Adipocyte (in vitro differentiated cells): ENCODE measurements around the gene SLC2A4RG.

ENCODE experiments used
- DNase-seq: peaks from one replicate; pipeline ENCODE4 v3.0.0-alpha.2; 2015; ENCODE audit warnings: low read depth
- H3K27me3 ChIP-seq: replicated peaks from 2 replicates; pipeline ENCODE4 v1.7.0; 2013; ENCODE audit warnings: mild to moderate bottlenecking, low read length, moderate library complexity; ENCODE audit not compliant: control insufficient read depth, insufficient read depth
- H3K36me3 ChIP-seq: 2 replicates; pipeline ENCODE4 v1.7.0; 2013; ENCODE audit warnings: low read length, mild to moderate bottlenecking, moderate library complexity; ENCODE audit not compliant: control insufficient read depth, insufficient read depth, severe bottlenecking
- H3K4me1 ChIP-seq: 2 replicates; pipeline ENCODE4 v1.7.0; 2013; ENCODE audit warnings: mild to moderate bottlenecking, low read length, moderate library complexity; ENCODE audit not compliant: control insufficient read depth, insufficient read depth
- H3K4me3 ChIP-seq: 2 replicates; pipeline ENCODE4 v1.7.0; 2013; ENCODE audit warnings: mild to moderate bottlenecking, low read length, moderate library complexity
- H3K9ac ChIP-seq: 2 replicates; pipeline ENCODE4 v1.7.0; 2013; ENCODE audit warnings: mild to moderate bottlenecking, low read length, moderate library complexity
- H3K9me3 ChIP-seq: 2 replicates; pipeline ENCODE4 v1.7.0; 2013; ENCODE audit warnings: mild to moderate bottlenecking, low read length, moderate library complexity; ENCODE audit not compliant: control insufficient read depth

The SLC2A4RG gene

DNA sequence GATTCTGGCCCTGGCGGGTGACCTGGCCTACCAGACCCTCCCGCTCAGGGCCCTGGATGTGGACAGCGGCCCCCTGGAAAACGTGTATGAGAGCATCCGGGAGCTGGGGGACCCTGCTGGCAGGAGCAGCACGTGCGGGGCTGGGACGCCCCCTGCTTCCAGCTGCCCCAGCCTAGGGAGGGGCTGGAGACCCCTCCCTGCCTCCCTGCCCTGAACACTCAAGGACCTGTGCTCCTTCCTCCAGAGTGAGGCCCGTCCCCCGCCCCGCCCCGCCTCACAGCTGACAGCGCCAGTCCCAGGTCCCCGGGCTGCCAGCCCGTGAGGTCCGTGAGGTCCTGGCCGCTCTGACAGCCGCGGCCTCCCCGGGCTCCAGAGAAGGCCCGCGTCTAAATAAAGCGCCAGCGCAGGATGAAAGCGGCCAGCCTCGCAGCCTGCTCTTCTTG lies 868 bp upstream of the SLC2A4RG start:
- Histone ChIP-seq H3K9ac (peak overlapping the region; percentile 81), H3K9me3 (no peaks in the 10 kb centered on the region), H3K4me1 (peaks cover 18% of the 10 kb centered on the region), H3K4me3 (peak overlapping the region; percentile 74), H3K27me3 (no peaks in the 10 kb centered on the region), H3K36me3 (peaks cover 40% of the 10 kb centered on the region)
- DNase-seq, result peak; percentile 5

DNA sequence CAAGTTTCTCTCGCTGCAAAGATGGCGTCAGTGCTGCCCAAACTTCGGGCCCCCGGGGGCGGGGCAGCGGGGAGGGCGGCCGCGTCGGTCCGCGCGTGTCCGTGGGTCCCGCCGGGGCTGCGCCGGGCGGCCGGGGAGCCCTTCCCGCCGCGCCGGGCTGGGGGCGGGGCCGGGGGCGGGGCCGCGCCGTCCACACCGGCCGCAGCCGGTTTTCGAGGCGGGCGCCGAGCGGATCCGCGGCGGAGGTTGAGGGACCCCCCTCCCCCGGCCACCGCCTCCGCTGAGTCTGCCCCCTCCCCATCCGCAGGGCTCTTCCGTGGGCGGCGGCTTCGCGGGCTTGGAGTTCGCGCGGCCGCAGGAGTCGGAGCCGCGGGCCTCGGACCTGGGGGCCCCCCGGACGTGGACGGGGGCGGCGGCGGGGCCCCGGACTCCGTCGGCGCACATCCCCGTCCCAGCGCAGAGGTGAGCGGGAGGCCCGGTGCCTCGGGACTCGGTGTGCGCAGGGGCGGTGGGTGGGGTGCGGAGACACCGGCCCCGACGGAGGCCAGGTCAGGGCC lies 572 bp downstream of the SLC2A4RG start:
- H3K27me3 ChIP-seq, result no peaks in the 10 kb centered on the region
- H3K4me3 ChIP-seq, result peak overlapping the region; percentile 79
- peaks cover 20% of the 10 kb centered on the region for H3K4me1 ChIP-seq
- H3K9me3 ChIP-seq, result no peaks in the 10 kb centered on the region
- H3K36me3 ChIP-seq, result peaks cover 30% of the 10 kb centered on the region
- peak; percentile 68 for DNase-seq
- H3K9ac ChIP-seq, result peak overlapping the region; percentile 91

DNA sequence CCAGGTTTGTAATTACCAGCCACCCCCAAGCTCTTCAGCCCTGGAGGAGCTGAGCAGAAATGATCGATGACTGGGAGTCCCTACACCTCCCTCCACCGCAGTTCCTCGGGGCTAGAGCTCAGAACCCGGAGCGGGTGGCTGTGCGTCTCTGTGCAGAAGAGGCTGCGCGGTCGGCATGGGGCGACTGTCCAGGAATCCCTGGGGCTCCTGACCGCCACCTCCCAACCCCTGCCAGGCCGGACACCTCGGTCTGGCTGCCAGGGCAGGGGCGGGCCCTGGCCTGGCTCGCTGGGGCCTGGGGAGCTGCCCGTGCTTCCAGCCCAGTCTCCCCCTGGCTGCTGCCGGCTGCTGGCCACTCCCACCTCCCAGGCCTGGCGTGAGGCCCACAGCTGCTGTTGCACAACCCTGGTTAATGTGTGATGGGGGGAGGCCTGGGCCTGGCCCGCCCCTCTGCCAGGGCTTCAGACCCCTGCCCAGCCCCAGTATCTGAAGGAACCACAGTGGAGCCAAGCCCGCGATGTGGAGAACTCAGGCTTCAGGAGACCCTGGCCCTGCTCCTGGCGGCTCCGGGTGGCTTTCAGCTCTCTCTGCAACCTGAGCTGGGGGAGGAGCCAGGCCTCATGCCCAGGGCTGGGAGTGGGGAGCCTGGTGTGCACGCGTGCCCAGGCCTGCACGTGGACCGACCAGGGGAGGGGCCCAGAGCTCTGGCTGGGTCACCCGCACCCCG lies 1.2 kb downstream of the SLC2A4RG start:
- H3K27me3 ChIP-seq, result no peaks in the 10 kb centered on the region
- H3K9ac ChIP-seq, result peak overlapping the region; percentile 91
- peak overlapping the region; percentile 79 for H3K4me3 ChIP-seq
- H3K9me3 ChIP-seq, result no peaks in the 10 kb centered on the region
- peaks cover 24% of the 10 kb centered on the region for H3K4me1 ChIP-seq
- DNase-seq, result peak; percentile 95
- peaks cover 23% of the 10 kb centered on the region for H3K36me3 ChIP-seq

DNA sequence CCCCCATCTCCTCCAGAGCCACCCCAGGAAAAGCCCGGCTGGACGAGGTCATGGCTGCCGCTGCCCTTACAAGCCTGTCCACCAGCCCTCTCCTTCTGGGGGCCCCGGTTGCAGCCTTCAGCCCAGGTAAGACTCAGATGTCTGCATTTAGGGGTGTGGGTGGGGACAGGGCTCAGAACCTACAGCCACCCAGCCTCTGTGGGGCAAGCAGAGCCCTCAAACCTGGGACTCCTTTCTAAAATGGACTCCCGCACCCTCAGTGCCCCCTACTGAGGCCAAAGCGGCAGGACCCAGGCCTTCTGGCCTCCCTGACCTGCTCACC lies 1.7 kb downstream of the SLC2A4RG start:
- Histone ChIP-seq H3K27me3 (no peaks in the 10 kb centered on the region), H3K4me3 (peak overlapping the region; percentile 79), H3K36me3 (peaks cover 21% of the 10 kb centered on the region), H3K4me1 (peaks cover 24% of the 10 kb centered on the region), H3K9me3 (no peaks in the 10 kb centered on the region), H3K9ac (peak overlapping the region; percentile 91)
- DNase-seq, result no peak

DNA sequence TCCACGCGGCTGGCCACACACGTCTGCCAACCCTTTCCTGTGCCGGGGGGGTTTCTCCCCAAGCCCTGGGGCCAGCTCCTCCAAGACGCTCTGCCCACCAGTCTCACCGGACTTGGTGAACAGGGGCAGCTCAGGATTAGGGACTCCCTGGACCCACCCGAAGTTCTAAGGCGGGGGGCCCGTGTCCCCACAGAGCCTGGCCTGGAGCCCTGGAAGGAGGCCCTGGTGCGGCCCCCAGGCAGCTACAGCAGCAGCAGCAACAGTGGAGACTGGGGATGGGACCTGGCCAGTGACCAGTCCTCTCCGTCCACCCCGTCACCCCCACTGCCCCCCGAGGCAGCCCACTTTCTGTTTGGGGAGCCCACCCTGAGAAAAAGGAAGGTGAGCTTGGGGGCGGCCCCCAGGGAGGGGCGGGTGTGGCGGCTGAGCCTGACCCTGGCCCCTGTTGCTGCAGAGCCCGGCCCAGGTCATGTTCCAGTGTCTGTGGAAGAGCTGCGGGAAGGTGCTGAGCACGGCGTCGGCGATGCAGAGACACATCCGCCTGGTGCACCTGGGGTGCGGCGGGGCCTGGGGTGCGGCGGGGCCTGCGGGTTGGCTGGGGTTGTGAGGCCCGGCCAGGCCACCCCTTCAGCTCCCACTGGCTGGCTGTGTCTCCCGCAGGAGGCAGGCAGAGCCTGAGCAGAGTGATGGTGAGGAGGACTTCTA lies 2.3 kb downstream of the SLC2A4RG start:
- peak overlapping the region; percentile 91 for H3K9ac ChIP-seq
- peak overlapping the region; percentile 79 for H3K4me3 ChIP-seq
- H3K4me1 ChIP-seq, result peaks cover 24% of the 10 kb centered on the region
- H3K27me3 ChIP-seq, result no peaks in the 10 kb centered on the region
- H3K9me3 ChIP-seq, result no peaks in the 10 kb centered on the region
- H3K36me3 ChIP-seq, result peaks cover 19% of the 10 kb centered on the region
- DNase-seq, result no peak

DNA sequence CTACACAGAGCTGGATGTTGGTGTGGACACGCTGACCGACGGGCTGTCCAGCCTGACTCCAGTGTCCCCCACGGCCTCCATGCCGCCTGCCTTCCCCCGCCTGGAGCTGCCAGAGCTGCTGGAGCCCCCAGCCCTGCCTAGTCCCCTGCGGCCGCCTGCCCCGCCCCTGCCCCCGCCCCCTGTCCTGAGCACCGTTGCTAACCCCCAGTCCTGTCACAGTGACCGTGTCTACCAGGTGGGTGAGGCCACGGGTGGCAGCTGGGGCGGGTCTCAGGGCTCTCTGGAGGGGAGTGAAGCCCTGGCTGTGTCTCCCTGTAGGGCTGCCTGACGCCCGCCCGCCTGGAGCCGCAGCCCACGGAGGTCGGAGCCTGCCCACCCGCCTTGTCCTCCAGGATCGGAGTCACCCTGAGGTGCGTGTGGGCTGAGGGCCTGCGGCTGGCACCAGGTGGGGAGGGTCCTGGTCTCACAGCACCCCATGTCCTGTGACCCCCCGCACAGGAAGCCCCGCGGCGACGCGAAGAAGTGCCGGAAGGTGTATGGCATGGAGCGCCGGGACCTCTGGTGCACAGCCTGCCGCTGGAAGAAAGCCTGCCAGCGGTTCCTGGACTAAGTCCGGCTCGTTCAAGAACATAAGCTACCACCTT lies 2.9 kb downstream of the SLC2A4RG start:
- Histone ChIP-seq H3K27me3 (no peaks in the 10 kb centered on the region), H3K9ac (no peak overlapping the region), H3K36me3 (peaks cover 18% of the 10 kb centered on the region), H3K4me3 (no peak overlapping the region), H3K4me1 (peaks cover 24% of the 10 kb centered on the region), H3K9me3 (no peaks in the 10 kb centered on the region)
- DNase-seq, result no peak

DNA sequence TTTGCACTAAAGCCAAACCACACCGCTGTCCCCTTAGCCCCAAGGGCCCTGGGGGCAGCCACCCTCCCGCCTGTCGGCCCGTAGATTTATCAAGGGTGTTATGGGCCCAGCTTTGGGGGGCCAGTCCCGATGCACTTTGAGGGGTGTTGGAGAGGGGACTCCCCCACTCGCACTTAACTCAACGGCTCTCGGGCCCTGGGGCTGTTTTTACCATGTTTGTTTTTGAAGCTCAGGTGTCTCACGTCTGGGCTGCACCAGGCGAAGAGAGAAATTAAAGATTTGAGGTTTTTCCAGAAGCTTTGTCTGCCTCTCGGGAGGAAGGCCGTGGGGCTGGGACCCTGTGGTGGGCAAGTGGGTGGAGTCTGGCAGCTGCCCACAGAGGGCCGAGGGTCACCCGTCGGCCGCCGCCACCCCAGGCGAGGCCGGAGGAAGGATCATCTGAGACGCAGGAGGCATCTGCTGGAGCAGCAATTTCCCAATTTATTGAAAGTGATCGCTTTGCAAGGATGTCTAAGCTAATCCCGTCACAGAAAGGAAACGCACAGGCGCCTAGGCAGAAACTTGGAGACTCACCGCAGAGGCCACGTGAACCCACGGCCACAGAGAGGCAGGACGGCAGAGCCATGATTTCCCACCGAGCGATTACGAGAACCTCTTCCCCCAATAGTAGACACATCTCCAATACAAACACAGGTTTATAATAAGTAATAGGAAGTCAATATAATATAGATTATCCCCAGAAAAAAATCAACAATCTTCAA lies 3.8 kb downstream of the SLC2A4RG start:
- Histone ChIP-seq H3K9ac (peak overlapping the region; percentile 71), H3K27me3 (no peaks in the 10 kb centered on the region), H3K36me3 (peaks cover 18% of the 10 kb centered on the region), H3K4me1 (peaks cover 20% of the 10 kb centered on the region), H3K9me3 (no peaks in the 10 kb centered on the region), H3K4me3 (peak overlapping the region; percentile 73)
- DNase-seq, result no peak

DNA sequence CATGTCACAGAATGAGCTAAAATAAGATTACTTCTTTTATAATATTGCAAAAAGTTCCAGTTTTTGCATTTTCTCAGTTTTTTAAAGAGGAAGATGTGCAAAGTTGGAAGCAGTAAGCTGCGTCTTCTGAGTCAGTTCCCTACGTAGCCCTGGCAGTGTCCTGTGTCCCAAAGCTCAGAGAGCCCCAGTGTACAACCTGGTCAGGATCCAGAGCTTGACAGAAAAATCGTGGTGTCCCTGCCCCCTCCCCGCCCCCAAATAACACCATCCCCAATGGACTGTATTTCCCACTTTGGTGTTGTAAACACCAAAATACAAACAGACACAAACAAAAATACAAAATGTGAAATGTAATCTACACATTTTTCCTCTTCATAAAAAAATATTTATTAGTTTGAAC lies 4.6 kb downstream of the SLC2A4RG start:
- Histone ChIP-seq H3K4me1 (peaks cover 15% of the 10 kb centered on the region), H3K9ac (peak overlapping the region; percentile 71), H3K9me3 (no peaks in the 10 kb centered on the region), H3K27me3 (no peaks in the 10 kb centered on the region), H3K4me3 (peak overlapping the region; percentile 73), H3K36me3 (peaks cover 18% of the 10 kb centered on the region)
- no peak for DNase-seq

DNA sequence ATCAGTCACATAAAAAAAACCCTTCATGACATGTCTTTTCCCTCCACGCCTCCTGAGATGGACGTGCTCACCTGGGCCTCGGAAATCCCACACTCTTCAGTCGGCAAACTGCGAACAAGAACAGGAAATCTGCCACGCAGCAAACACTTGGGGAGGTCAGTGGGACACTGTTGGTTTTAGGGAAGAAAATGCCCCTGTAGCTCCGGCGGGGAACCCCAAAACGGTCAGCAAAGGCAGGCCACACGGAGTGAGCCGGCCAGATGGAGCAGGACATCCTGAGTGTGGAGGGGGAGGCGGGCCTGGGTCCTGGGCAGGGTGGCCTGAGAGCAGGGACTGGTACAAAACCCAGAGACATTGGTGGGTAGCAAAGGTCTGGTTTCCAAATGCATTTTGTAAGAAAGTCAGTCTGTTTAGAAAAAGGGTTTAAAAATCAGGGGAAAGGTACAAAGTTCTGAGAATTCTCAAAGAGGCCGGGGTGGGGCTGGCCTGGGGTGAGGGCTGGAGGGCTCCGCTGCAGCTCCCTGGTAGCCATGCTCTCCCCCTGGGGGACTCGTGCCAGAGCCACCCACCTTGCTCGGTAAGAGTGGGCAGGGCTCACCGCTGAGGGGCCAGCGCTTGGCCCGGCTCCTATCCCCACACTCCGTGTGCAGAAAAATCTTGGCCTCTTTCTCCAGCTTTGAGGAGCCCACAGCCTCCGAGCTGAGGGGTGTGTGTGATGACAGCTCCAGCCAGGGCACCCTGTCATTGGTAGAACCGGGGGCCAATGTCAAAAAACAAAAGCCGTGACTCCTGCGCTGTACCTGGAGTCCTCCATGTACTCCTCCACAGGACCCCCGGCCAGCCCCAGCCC lies 5.2 kb downstream of the SLC2A4RG start:
- Histone ChIP-seq H3K4me3 (peak overlapping the region; percentile 73), H3K4me1 (peaks cover 14% of the 10 kb centered on the region), H3K9ac (peak overlapping the region; percentile 71), H3K36me3 (peaks cover 18% of the 10 kb centered on the region), H3K27me3 (no peaks in the 10 kb centered on the region), H3K9me3 (no peaks in the 10 kb centered on the region)
- no peak for DNase-seq

DNA sequence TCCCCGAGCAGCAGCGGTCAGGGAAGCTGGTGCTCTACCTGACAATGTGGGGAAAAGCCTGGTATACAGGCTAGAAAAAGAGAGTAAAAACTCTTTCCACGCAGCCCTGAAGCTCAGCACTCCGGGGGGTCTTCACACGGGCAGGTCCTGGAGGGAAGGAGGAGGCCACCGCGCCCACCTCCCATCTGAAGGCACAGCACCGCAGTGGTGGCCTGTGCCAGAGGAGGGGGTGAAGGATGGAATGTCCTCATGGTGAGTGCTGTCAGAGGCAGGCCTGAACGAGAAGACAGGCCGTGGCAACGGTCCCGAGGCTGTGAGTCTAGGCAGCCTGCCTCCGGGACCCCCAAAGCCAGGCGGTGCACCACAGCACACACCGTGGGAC lies 5.8 kb downstream of the SLC2A4RG start:
- H3K27me3 ChIP-seq, result no peaks in the 10 kb centered on the region
- no peaks in the 10 kb centered on the region for H3K9me3 ChIP-seq
- peaks cover 14% of the 10 kb centered on the region for H3K4me1 ChIP-seq
- H3K9ac ChIP-seq, result no peak overlapping the region
- H3K4me3 ChIP-seq, result no peak overlapping the region
- DNase-seq, result no peak
- peaks cover 18% of the 10 kb centered on the region for H3K36me3 ChIP-seq
